Measurements from ENCODE around the gene RDH5.
A peak's percentile ranks its signal among the peaks of the same experiment; 100 is the strongest.

RDH5 gene

GRCh38 chr12:55723516-55724225, 3.5 kb downstream of the RDH5 start:
- no peak for TF ChIP-seq CTCF (IDR thresholded peaks at IDR 0.05)

GRCh38 chr12:55724226-55724939, 4.2 kb downstream of the RDH5 start:
- peak; percentile 62 for TF ChIP-seq CTCF (IDR thresholded peaks at IDR 0.05)

- TF ChIP-seq CTCF (IDR thresholded peaks at IDR 0.05), result no peak
Observed at GRCh38 chr12:55724940-55725309, 4.7 kb downstream of the RDH5 start.

GRCh38 chr12:55725556-55725955, 5.4 kb downstream of the RDH5 start:
- no peak for TF ChIP-seq CTCF (IDR thresholded peaks at IDR 0.05)

GRCh38 chr12:55726971-55727370, 6.8 kb downstream of the RDH5 start:
- no peak for TF ChIP-seq CTCF (IDR thresholded peaks at IDR 0.05)

GRCh38 chr12:55727643-55728185, 7.5 kb downstream of the RDH5 start:
- no peak for TF ChIP-seq CTCF (IDR thresholded peaks at IDR 0.05)

GRCh38 chr12:55728186-55728938, 8.2 kb downstream of the RDH5 start:
- no peak for TF ChIP-seq CTCF (IDR thresholded peaks at IDR 0.05)

All from LNCAP (cell line).